Renal cortex interstitium (tissue), 11 donors: ENCODE measurements around the gene TMEM108. TPM values are rescaled to one million over a fixed set of nuclear protein-coding genes. Genes with fewer than 3 reads are reported as not detected.

Source experiments
- DNase-seq, 11 donors: peaks; one replicate each; pipeline ENCODE4 v3.0.0-alpha.2; 2013; ENCODE audit warnings: low read depth in 9 of 11, low spot score in 4 of 11; ENCODE audit errors: extremely low read depth in 1 of 11
- polyA plus RNA-seq, 3 donors: library from polyadenylated mRNA; unstranded; fragments of 120-200 nt; gene quantifications; one replicate each; pipeline ENCODE4 v1.2.1, GENCODE V29; 2013; ENCODE audit not compliant: insufficient read length in 3 of 3

The TMEM108 gene
- polyA plus RNA-seq, 3 donors = 1.9 to 2.4 (median 2.0) TPM

DNA sequence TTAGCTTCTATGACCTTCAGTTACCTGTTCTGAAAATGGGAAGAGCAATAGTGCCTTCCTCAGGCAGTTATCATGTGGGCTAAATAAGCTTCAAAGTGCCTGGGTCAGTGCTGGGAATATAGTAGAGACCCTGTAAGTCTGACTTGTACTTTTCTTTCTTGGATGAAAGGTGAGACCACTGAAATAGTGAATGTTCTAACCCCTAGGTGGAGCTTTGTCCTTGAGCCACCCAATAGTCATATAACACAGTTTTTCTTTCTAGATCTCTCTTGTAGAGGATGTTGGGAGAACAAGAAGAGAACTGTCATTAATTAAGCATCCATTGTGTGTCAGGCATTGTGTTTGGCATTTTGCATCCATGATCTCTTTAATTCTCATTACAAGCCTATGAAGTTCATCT lies 348.7 kb downstream of the TMEM108 start:
- no peak for DNase-seq

DNA sequence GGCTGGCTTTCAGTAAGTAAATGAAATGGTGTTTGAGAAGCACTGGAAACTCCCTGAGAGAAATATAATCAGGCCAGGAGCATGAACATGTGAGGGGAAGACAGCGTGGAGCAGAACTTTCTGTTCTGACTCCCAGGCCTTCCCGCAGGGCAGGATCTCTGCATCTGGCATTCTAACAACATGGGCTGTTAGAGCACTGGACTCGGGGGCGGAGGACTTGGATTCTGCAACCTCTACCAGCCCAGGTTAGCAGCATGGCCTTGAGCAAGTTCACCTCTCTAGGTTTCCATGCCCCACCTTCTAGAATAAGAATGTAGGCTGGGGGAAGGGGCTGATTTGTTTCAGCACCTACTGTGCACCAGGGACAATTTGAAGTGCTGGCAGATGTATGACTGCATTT lies 349.1 kb downstream of the TMEM108 start:
- DNase-seq = no peak

DNA sequence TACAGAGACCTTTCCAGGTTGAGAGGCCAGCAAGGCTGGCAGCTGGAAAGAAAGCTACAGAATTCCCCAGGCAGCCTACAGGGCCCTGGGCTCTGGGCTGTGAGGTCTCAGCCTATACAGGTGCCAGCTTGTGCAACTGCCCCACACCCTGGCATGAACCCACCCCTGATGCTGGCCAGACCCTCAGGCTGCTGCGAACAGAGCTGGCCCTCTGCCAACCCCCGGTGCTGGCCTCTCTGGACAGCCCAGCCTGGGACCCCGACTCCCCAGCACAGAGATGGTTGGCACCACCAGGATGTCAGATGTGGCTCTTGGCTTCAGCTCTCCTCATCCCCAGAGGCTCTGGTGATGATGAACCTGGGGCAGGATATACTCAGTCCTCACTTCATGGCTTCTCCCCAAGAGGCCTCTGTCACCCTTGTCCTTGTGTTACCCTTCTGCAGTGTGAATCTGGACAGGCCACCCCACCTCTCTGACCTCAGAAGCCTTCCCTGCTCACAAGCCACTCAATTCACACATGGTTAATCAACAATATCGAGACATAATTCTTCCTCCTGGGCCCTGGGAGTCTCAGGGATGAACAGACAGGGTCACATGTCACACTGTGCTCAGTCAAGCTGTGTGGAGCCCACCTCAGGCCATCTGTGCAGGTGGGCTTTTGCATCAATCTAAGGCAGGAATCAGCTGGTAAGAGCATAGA lies 350.7 kb downstream of the TMEM108 start:
- DNase-seq = no peak

GRCh38 chr3:133390715-133391114 lies 352.5 kb downstream of the TMEM108 start:
- no peak for DNase-seq

DNA sequence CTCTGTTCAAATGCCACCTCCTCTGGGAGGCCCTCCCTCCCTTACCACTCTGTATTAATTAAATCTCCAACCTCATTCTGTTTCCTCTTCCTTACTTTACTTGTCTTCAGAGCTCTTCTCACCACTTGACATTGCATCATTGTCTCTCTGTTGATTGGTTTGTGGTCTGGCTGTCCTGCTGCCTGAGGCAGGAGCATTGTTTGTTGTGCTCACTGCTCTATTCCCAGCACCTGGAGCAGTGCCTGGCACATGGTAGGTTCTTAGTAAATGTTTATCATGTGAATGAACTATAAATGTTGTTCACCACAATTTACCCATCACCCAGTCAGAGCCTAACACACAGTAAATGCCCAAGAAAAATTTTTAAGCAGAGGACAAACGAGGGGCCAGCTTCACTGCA lies 355.0 kb downstream of the TMEM108 start:
- DNase-seq = no peak

GRCh38 chr3:133393691-133394474 lies 355.7 kb downstream of the TMEM108 start:
- DNase-seq = no peak

GRCh38 chr3:133394561-133395311 lies 356.5 kb downstream of the TMEM108 start:
- no peak for DNase-seq

DNA sequence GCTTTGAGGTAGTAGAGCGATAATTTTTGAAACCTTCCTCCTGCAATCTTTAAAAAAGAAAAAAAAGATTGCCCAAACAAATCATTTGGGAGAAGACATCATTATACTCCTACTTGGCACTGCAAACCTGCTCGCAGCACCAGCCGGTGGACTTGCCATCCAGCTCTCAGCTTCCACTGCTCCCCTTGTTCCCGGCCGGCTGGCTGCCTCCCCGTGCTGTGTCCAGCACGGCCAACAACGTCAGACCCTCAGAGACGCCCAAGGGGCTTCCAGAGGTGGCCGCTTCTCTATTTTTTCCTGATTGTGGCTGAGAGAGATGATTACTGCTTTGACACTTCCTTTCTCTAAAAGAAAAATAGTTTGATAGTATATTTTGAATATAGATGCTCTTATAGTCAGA lies 358.7 kb downstream of the TMEM108 start:
- no peak for DNase-seq

- no peak for DNase-seq
Observed at GRCh38 chr3:133400006-133400515, 361.9 kb downstream of the TMEM108 start, which contains the start of gene BFSP2. BFSP2 (plus strand) TSS chr3:133400056; CDS start chr3:133400084, 28 bp downstream.

DNA sequence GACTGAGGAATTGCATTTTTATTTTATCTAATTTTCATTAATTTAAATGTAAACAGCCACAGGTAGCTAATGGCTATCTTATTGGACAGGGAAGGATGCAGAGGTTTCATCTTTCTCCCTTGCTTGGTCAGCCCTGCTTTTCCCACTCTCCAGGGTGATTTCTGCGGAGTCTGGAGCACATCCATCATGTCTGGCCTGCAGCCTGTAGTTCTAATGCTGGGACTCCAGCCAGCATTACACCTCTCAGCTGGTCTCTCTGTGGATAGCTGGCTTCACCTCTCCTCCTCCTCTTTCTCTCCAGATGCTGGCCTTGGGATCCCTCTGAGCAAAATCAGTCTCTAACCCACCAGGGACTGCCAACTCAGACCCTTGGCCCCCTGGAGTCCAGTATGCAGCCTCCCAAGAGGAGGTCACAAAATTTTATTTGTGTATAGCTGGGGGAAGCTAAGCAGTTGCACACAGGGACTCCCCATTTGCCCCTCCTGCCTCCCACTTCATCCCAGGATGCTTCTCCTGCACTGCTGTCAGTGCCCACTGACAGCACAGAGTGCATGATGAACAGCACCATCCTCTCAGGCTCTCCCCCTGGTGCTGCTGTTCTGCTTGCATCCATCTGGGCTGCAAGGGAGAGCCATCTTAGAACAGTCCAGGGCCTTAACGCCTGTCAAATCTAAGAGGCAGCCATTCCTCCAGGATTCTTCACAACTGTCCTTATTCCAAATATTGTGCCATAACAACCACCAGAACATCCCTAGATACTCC lies 363.4 kb downstream of the TMEM108 start:
- DNase-seq = no peak

GRCh38 chr3:133404920-133405319 lies 366.7 kb downstream of the TMEM108 start:
- no peak for DNase-seq

- no peak for DNase-seq
Observed at GRCh38 chr3:133408366-133408765, 370.2 kb downstream of the TMEM108 start.

GRCh38 chr3:133408961-133409360 lies 370.8 kb downstream of the TMEM108 start:
- no peak for DNase-seq

DNA sequence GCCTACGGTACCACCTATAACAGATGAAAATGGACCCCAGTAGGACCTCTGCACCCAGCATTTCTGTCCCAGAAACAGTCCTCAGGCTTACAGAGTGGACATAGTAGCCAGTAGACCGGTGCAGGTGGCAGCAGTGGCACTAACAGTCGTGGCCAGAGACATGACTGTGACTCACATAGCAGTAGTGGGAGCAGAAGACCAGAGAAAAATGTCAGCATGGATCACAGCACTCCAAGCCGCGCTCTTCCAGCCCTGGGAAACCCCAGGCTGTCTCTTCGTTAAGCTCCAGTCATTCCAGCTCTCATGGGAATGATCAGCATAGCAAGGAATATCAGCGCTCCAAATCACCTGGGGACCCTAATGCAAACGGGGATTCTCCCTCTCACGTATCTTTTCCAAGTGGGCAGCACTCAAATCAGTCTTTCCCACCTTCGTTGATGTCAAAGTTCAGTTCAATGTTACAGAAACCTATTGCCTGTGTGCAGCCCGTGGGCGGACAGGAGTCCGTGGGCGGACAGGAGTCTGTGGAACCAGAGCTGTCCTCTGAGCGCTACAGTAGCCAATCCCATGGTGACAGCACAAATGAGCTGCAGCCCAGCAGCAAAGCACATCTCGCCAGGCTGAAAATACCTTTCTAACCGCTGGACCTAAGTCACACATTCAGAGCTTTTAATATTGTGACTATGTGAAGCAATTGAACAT lies 372.2 kb downstream of the TMEM108 start:
- no peak for DNase-seq

DNA sequence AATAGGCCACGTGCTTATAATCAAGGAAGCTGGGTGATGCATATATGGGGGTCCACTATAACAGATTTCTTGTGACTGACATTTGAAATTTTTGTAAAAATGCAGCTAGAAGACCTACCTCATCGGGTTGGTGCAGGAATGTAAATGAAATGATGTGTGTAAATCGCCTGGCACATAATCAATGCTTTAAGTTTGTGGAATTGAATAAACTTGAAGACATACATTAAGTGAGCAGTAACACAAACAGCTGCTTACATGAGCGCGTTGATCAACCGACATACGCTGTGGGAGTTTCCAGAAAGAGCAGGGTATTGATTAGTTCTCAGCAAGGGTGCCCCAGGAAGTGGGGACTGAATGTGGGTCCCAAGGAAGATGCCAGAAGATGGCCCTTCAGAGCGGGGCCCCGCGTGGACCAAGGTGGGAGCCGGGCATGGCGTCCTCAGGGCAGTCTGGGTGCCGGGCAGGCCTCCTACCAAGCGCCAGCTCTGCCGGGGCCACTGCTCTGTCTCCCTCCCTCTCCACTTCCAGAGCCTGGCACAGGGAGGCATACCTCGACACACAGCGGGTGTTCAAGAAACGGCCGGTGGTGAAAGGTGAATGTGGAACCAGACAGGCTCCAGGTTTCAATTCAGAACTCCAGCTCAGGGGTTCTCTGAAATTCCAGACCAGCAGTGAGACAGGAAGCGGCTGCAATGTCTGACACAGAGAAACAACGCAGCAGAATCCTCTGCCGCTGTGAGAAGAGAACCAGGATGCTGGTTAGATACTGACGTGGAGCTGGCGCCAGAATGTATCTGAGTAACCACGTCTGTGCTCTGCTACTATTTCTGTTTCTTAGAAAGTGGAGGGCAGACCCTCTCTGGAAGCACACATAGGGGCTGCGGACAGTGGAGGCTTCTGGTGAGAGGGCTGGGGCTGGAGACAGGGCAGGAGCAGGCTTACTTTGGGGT lies 374.3 kb downstream of the TMEM108 start:
- DNase-seq = no peak

DNA sequence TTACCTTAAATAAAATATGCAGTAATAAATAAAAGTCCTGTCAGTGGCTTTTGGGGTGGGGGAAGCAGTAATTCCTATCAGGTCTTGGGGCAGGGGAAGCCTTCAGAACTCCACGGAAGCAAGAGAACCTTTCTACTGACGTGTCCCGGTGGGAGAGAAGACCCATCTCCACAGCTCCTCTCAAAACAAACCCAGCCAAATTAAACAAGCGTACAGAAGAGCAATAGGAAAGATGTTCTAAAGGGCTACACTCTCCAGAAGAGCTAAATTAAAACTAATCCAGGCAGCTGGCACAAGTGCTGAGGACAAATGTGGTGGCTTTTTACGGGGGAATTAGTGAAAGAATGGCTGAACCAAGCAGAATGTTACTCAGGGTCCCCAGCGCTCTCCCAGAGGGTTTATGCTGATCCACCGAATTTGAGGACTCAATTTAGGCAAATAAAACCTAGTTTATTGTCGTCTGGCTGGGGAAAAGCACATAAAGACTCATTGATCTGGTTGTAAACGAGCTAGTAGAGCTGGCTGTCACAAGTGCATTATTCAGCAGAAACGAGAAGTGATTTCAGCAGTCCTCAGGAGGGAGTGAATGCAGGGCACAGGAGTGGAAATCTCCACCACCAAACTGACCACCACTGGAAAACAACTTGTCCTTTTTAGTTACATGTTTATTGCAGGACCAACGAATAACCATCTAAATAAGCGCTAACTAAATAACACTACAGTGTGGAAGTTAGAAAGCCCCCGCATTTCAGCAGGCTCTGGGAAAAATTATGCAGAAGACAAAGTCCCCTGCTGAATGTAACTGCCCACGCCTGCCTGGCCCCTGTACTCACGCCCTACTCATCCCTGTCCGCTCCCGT lies 375.2 kb downstream of the TMEM108 start:
- peak in 1 of 11 donors; percentile 9 for DNase-seq
